ENCODE measurements around the gene SGTA. TPM values are rescaled to one million over a fixed set of nuclear protein-coding genes. Genes with fewer than 3 reads are reported as not detected.

The SGTA gene
- total RNA-seq, 1 experiment from 2014 or later: 85.7 TPM

- intact Hi-C loops (cut with micrococcal nuclease; ENCODE audit: unreplicated experiment) (no loop called here), in situ Hi-C loops (cut with HindIII; ENCODE audit: low pct_unique_long_range_greater_than_20kb, low sequenced_read_pairs) (no loop called here)
- Histone ChIP-seq H3K4me1 (ENCODE audit: control insufficient read depth, insufficient read depth, low read length) (peaks cover 3% of the 10 kb centered on the region; the same call in 1 of the 2 replicates), H3K9me3 (ENCODE audit: control insufficient read depth, insufficient read depth, low read depth, low read length) (no peaks in the 10 kb centered on the region), H3K27ac (ENCODE audit: low read length) (no peak overlapping the region), H3K36me3 (ENCODE audit: control insufficient read depth, insufficient read depth, low read length) (no peaks in the 10 kb centered on the region; the same call in 1 of the 2 replicates), H3K4me3 (ENCODE audit: low read depth in 2 of 2, low read length in 2 of 2) (no peak overlapping the region), H3K27me3 (ENCODE audit: control insufficient read depth, insufficient read depth, low read length) (no peaks in the 10 kb centered on the region)
- ATAC-seq (no peak), DNase-seq (ENCODE audit: low read depth, low spot score) (no peak)
- ChIA-PET CTCF (no interaction called here), POLR2A (no interaction called here)
- no TSS peak for BruUV-seq (replicated peaks)
- TF ChIP-seq POLR2AphosphoS5 (IDR thresholded peaks at IDR 0.05; ENCODE audit: low read depth, low read length): no peak
- no peak for TF ChIP-seq TCF7L2 (IDR thresholded peaks at IDR 0.05; ENCODE audit: low read depth, low read length)
- no peak for TF ChIP-seq CTCF (IDR thresholded peaks at IDR 0.05)
- no peak for TF ChIP-seq SIN3A (IDR thresholded peaks at IDR 0.05; ENCODE audit: borderline replicate concordance, insufficient read depth, low read depth, low read length)
- TF ChIP-seq REST (IDR thresholded peaks at IDR 0.05; ENCODE audit: insufficient read depth in 1 of 2, low read depth in 2 of 2, low read length in 1 of 2): no peak
Observed at GRCh38 chr19:2734589-2735288, 48.3 kb downstream of the SGTA start.

GRCh38 chr19:2733930-2734588 lies 49.0 kb downstream of the SGTA start:
- POLR2A ChIA-PET: no interaction called here
- Histone ChIP-seq H3K36me3 (ENCODE audit: control insufficient read depth, insufficient read depth, low read length) (no peaks in the 10 kb centered on the region; the same call in 1 of the 2 replicates), H3K4me3 (ENCODE audit: low read depth in 2 of 2, low read length in 2 of 2) (no peak overlapping the region), H3K9me3 (ENCODE audit: control insufficient read depth, insufficient read depth, low read depth, low read length) (no peaks in the 10 kb centered on the region), H3K4me1 (ENCODE audit: control insufficient read depth, insufficient read depth, low read length) (peaks cover 2% of the 10 kb centered on the region; the same call in 1 of the 2 replicates), H3K27ac (ENCODE audit: low read length) (no peak overlapping the region), H3K27me3 (ENCODE audit: control insufficient read depth, insufficient read depth, low read length) (no peaks in the 10 kb centered on the region)
- intact Hi-C loops (cut with micrococcal nuclease; ENCODE audit: unreplicated experiment) (no loop called here), in situ Hi-C loops (cut with HindIII; ENCODE audit: low pct_unique_long_range_greater_than_20kb, low sequenced_read_pairs) (no loop called here)
- DNase-seq (ENCODE audit: low read depth, low spot score) (no peak), ATAC-seq (no peak)
- TF ChIP-seq SIN3A (IDR thresholded peaks at IDR 0.05; ENCODE audit: borderline replicate concordance, insufficient read depth, low read depth, low read length) (no peak), CTCF (IDR thresholded peaks at IDR 0.05) (no peak), POLR2AphosphoS5 (IDR thresholded peaks at IDR 0.05; ENCODE audit: low read depth, low read length) (no peak), REST (IDR thresholded peaks at IDR 0.05; ENCODE audit: insufficient read depth in 1 of 2, low read depth in 2 of 2, low read length in 1 of 2) (no peak)
- BruUV-seq (replicated peaks): no TSS peak
- CTCF ChIA-PET: no interaction called here
